ENCODE measurements around the gene MACO1.
"Not testable (repeated sequence)": the region's sequence is repeated elsewhere in the genome, so short reads cannot be mapped to it uniquely, and the experiment has no call there.

MACO1 gene

GRCh38 chr1:25439287-25439686 is 8.6 kb downstream of the MACO1 start:
- H3K4me1 ChIP-seq, result peaks cover 0 to 43% (median 24%) of the 10 kb centered on the region in 4 donors
- H3K27ac ChIP-seq, result no peak overlapping the region
- TF ChIP-seq, protein P1, sequence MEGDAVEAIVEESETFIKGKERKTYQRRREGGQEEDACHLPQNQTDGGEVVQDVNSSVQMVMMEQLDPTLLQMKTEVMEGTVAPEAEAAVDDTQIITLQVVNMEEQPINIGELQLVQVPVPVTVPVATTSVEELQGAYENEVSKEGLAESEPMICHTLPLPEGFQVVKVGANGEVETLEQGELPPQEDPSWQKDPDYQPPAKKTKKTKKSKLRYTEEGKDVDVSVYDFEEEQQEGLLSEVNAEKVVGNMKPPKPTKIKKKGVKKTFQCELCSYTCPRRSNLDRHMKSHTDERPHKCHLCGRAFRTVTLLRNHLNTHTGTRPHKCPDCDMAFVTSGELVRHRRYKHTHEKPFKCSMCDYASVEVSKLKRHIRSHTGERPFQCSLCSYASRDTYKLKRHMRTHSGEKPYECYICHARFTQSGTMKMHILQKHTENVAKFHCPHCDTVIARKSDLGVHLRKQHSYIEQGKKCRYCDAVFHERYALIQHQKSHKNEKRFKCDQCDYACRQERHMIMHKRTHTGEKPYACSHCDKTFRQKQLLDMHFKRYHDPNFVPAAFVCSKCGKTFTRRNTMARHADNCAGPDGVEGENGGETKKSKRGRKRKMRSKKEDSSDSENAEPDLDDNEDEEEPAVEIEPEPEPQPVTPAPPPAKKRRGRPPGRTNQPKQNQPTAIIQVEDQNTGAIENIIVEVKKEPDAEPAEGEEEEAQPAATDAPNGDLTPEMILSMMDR (IDR thresholded peaks at IDR 0.05), result no peak
- DNase-seq, result no peak
- no peaks in the 10 kb centered on the region for H3K27me3 ChIP-seq
- H3K9me3 ChIP-seq, result no peaks in the 10 kb centered on the region
- H3K36me3 ChIP-seq, result no peaks in the 10 kb centered on the region
- intact Hi-C loops (cut with DNase I; ENCODE audit: low total_unique reads), result no loop called here
- H3K4me3 ChIP-seq, result no peak overlapping the region

GRCh38 chr1:25442178-25442577 is 11.5 kb downstream of the MACO1 start:
- H3K4me1 ChIP-seq, result peaks cover 0 to 18% (median 2%) of the 10 kb centered on the region in 4 donors
- no peak overlapping the region for H3K27ac ChIP-seq
- H3K36me3 ChIP-seq, result no peaks in the 10 kb centered on the region
- no peaks in the 10 kb centered on the region for H3K9me3 ChIP-seq
- H3K4me3 ChIP-seq, result no peak overlapping the region
- H3K27me3 ChIP-seq, result no peaks in the 10 kb centered on the region
- TF ChIP-seq, protein P1 (IDR thresholded peaks at IDR 0.05), result no peak
- intact Hi-C loops (cut with DNase I; ENCODE audit: low total_unique reads), result no loop called here
- DNase-seq, result no peak

DNA sequence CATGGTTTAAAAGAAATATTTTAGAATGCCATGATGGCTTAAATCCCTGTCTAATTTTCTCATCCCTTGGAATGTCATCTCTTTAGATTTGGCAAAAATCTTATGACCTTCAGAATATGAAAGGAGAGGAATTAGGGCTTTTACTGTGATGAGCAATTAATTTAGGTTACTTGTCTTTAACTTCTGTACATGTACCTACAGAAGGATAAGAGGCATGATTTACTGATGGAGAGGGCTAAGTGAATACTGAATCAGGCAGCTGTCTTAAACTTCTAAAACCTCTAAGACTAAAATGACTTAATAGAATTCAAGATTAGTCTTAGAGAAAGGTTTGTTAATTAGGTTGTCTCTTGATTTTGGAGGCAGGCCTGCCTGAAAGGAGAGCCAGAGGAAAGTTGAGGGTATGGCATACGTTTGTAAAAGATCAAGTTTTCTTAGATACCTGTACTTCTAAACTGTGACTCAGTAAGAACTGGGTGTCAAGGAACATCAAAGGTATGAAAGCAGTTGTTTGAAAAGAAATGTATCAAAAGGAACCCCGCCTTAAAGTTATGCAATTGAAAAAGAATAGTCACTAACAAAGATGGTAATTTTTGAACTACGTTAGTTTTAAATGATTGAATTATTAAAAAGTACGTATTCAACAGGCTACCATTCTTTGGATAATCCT is 12.5 kb downstream of the MACO1 start:
- Histone ChIP-seq H3K36me3 (peaks cover 0 to 8% (median 0%) of the 10 kb centered on the region in 3 donors), H3K27me3 (no peaks in the 10 kb centered on the region), H3K27ac (no peak overlapping the region), H3K4me1 (peaks cover 0 to 10% (median 2%) of the 10 kb centered on the region in 4 donors), H3K4me3 (no peak overlapping the region), H3K9me3 (no peaks in the 10 kb centered on the region)
- intact Hi-C loops (cut with DNase I; ENCODE audit: low total_unique reads), result no loop called here
- TF ChIP-seq, protein P1 (IDR thresholded peaks at IDR 0.05), result no peak
- no peak for DNase-seq

GRCh38 chr1:25444604-25445003 is 13.9 kb downstream of the MACO1 start:
- H3K9me3 ChIP-seq; DNase-seq; H3K27ac ChIP-seq; H3K4me3 ChIP-seq; H3K27me3 ChIP-seq; intact Hi-C loops (cut with DNase I; ENCODE audit: low total_unique reads); H3K4me1 ChIP-seq; H3K36me3 ChIP-seq: not testable (repeated sequence)

DNA sequence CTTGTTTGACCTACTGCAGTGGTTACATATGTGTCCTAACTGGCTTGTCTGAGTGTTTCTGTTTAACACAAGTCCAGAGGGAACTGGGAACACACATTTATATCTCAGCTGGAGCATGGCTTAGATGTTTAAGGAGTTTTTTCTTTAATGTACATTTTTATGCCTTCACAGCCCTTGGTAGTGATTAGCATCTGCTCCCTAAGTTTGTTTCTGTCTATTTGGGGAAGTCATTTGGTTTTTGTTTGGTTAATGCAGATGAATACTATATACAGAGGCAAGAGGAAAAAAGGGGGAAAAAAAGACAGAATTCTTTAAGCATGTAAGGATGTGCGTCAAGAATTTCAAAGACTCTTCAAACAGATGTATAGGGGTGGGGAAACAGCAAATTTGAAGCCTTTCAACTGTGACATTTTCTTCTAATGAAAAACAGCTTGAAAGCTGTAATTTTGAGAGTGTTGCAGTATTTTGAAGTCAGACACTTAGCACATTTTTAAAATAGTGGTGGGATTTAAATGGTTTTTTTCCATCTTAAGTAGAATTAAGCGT is 15.4 kb downstream of the MACO1 start:
- H3K4me1 ChIP-seq, result peaks cover 0 to 10% (median 2%) of the 10 kb centered on the region in 4 donors
- H3K27ac ChIP-seq, result no peak overlapping the region
- TF ChIP-seq, protein P1 (IDR thresholded peaks at IDR 0.05), result no peak
- H3K4me3 ChIP-seq, result no peak overlapping the region
- DNase-seq, result no peak
- H3K36me3 ChIP-seq, result peaks cover 0 to 17% (median 5%) of the 10 kb centered on the region in 3 donors
- intact Hi-C loops (cut with DNase I; ENCODE audit: low total_unique reads), result no loop called here
- H3K27me3 ChIP-seq, result no peaks in the 10 kb centered on the region
- H3K9me3 ChIP-seq, result no peaks in the 10 kb centered on the region

DNA sequence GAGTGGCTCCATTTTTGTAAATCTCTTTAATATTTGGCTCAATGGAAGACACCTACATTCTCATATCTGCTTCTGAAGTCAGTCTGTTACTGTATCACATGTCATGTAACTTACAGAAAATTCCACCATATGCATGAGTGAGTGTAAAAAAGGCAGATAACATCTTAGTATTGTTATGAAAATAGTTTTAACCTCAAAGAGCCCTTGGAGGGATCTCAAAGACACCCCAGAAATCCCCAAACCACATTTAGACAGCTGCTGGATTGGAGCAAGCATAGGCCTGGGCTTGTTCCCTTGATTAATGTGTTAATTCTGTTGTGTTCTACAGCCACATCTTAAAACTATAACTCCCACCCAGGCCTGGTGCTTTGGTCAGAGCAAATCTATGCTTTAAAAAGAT is 16.9 kb downstream of the MACO1 start:
- no peak overlapping the region for H3K4me3 ChIP-seq
- intact Hi-C loops (cut with DNase I; ENCODE audit: low total_unique reads), result no loop called here
- H3K36me3 ChIP-seq, result peaks cover 0 to 17% (median 5%) of the 10 kb centered on the region in 3 donors
- H3K4me1 ChIP-seq, result peaks cover 0 to 4% (median 0%) of the 10 kb centered on the region in 4 donors
- no peaks in the 10 kb centered on the region for H3K27me3 ChIP-seq
- TF ChIP-seq, protein P1 (IDR thresholded peaks at IDR 0.05), result no peak
- no peak overlapping the region for H3K27ac ChIP-seq
- no peaks in the 10 kb centered on the region for H3K9me3 ChIP-seq
- DNase-seq, result no peak

Data from tibial artery (tissue), 4 donors.